IMR-90 (cell line): ENCODE data around the gene SLC26A8. TPM values are rescaled to one million over a fixed set of nuclear protein-coding genes. Genes with fewer than 3 reads are reported as not detected.

Experiments
- ATAC-seq: fragments of 200-7000 bp; cut with Tn5 transposase; 2 replicates; pipeline ENCODE4 v1.9.1; 2020; ENCODE audit warnings: low read depth, mild to moderate bottlenecking, moderate library complexity
- BruUV-seq: library from RNA; stranded (reverse); fragments of 400-500 nt; replicated peaks from 2 replicates; lab custom pipeline; 2021; lab: Mats Ljungman, UMichigan
- CTCF ChIA-PET: fragments of 300-600 bp; formaldehyde crosslinking; extraction: SDS; loops from one replicate; lab custom pipeline; 2021; ENCODE audit warnings: antibody characterized with exemption; lab: Yijun Ruan, JAX
- POLR2A ChIA-PET: fragments of 300-600 bp; sonication (Branson Sonifier 250); formaldehyde crosslinking; loops from one replicate; lab custom pipeline; 2022; ENCODE audit warnings: antibody characterized with exemption; ENCODE audit not compliant: unreplicated experiment; lab: Charles Lee
- DNase-seq: peaks from one replicate; pipeline ENCODE4 v3.0.0; 2013
- H2AFZ ChIP-seq: replicated peaks from 2 replicates; pipeline ENCODE3; 2013; ENCODE audit warnings: low read length, mild to moderate bottlenecking; ENCODE audit not compliant: poor library complexity
- H2AK5ac ChIP-seq: 2 replicates; pipeline ENCODE4 v1.6.1; 2013; ENCODE audit warnings: low read depth, low read length, inconsistent platforms
- H2AK9ac ChIP-seq: replicated peaks from 2 replicates; pipeline ENCODE3; 2013; ENCODE audit warnings: mild to moderate bottlenecking, low read depth, low read length, moderate library complexity; ENCODE audit not compliant: poor library complexity
- H2BK120ac ChIP-seq: 2 replicates; pipeline ENCODE4 v1.6.1; 2013; ENCODE audit warnings: low read depth, low read length, inconsistent platforms
- H2BK15ac ChIP-seq: 3 replicates; pipeline ENCODE4 v1.6.1; 2013; ENCODE audit warnings: low read depth, low read length, inconsistent platforms
- H2BK20ac ChIP-seq: 2 replicates; pipeline ENCODE4 v1.6.1; 2013; ENCODE audit warnings: low read depth, mild to moderate bottlenecking, inconsistent platforms, low read length, moderate library complexity
- H2BK5ac ChIP-seq: 2 replicates; pipeline ENCODE4 v1.6.1; 2013; ENCODE audit warnings: mild to moderate bottlenecking, low read depth, low read length, inconsistent platforms; ENCODE audit not compliant: poor library complexity, severe bottlenecking
- H3K14ac ChIP-seq: replicated peaks from 2 replicates; pipeline ENCODE4 v1.6.1; 2013; ENCODE audit warnings: low read depth, low read length, inconsistent platforms
- H3K18ac ChIP-seq: 2 replicates; pipeline ENCODE4 v1.6.1; 2013; ENCODE audit warnings: low read depth, low read length, control low read depth
- H3K23ac ChIP-seq: 2 replicates; pipeline ENCODE4 v1.6.1; 2013; ENCODE audit warnings: low read depth, low read length, inconsistent platforms
- H3K27ac ChIP-seq: 2 replicates; pipeline ENCODE4 v1.5.1; 2013; ENCODE audit warnings: mild to moderate bottlenecking, control low read depth, low read length; ENCODE audit not compliant: insufficient read depth
- H3K27me3 ChIP-seq: 2 replicates; pipeline ENCODE4 v1.6.1; 2013; ENCODE audit warnings: low read length; ENCODE audit not compliant: control insufficient read depth, insufficient read depth
- H3K36me3 ChIP-seq: 2 replicates; pipeline ENCODE4 v1.6.1; 2013; ENCODE audit warnings: low read length, mixed read lengths; ENCODE audit not compliant: control insufficient read depth, insufficient read depth
- H3K4ac ChIP-seq: 2 replicates; pipeline ENCODE4 v1.6.1; 2013; ENCODE audit warnings: low read depth, low read length, inconsistent platforms
- H3K4me1 ChIP-seq: 2 replicates; pipeline ENCODE4 v1.6.1; 2013; ENCODE audit warnings: low read length, mixed read lengths; ENCODE audit not compliant: control insufficient read depth, insufficient read depth
- H3K4me2 ChIP-seq: 2 replicates; pipeline ENCODE4 v1.6.1; 2013; ENCODE audit warnings: low read depth, mild to moderate bottlenecking, control low read depth, low read length, moderate library complexity
- H3K4me3 ChIP-seq: 2 replicates; pipeline ENCODE4 v1.5.1; 2013; ENCODE audit warnings: low read depth, mild to moderate bottlenecking, control low read depth, low read length, moderate library complexity; ENCODE audit not compliant: insufficient read depth
- H3K56ac ChIP-seq: 2 replicates; pipeline ENCODE4 v1.6.1; 2013; ENCODE audit warnings: low read length, inconsistent platforms; ENCODE audit not compliant: insufficient read depth; ENCODE audit errors: extremely low read depth
- H3K79me1 ChIP-seq, 2 experiments: 2 replicates each; pipeline ENCODE4 v1.6.1; 2013; ENCODE audit warnings: low read length in 2 of 2, inconsistent platforms in 1 of 2, low read depth in 1 of 2
- H3K9ac ChIP-seq: 2 replicates; pipeline ENCODE4 v1.6.1; 2013; ENCODE audit warnings: low read depth, low read length, control low read depth
- H3K9me1 ChIP-seq: 2 replicates; pipeline ENCODE4 v1.6.1; 2013; ENCODE audit warnings: low read length, inconsistent platforms; ENCODE audit not compliant: insufficient read depth
- H3K9me3 ChIP-seq: 2 replicates; pipeline ENCODE4 v1.6.1; 2013; ENCODE audit warnings: low read length; ENCODE audit not compliant: control insufficient read depth, insufficient read depth
- H4K20me1 ChIP-seq: 2 replicates; pipeline ENCODE4 v1.6.1; 2013; ENCODE audit warnings: low read length, inconsistent platforms; ENCODE audit not compliant: insufficient read depth
- H4K5ac ChIP-seq: 2 replicates; pipeline ENCODE4 v1.6.1; 2013; ENCODE audit warnings: mild to moderate bottlenecking, low read depth, low read length, control low read depth
- H4K8ac ChIP-seq, 2 experiments: 2 replicates each; pipeline ENCODE4 v1.6.1; 2013; ENCODE audit warnings: low read depth in 2 of 2, low read length in 2 of 2, control low read depth in 1 of 2, inconsistent platforms in 1 of 2
- H4K91ac ChIP-seq: 2 replicates; pipeline ENCODE4 v1.6.1; 2013; ENCODE audit warnings: low read depth, low read length, inconsistent platforms; ENCODE audit not compliant: insufficient read depth
- BHLHE40 ChIP-seq: fragments of 150-350 bp; IDR thresholded peaks from 2 replicates; pipeline ENCODE4 v1.6.1; 2016; ENCODE audit warnings: mild to moderate bottlenecking, low read depth, low read length
- CEBPB ChIP-seq: IDR thresholded peaks from 2 replicates; pipeline ENCODE4 v1.6.1; 2012; ENCODE audit warnings: low read depth, low read length, improper control_type of control experiment
- FOS ChIP-seq: fragments of 150-350 bp; IDR thresholded peaks from 2 replicates; pipeline ENCODE4 v1.6.1; 2016; ENCODE audit warnings: low read depth, low read length
- MAFK ChIP-seq: IDR thresholded peaks from 2 replicates; pipeline ENCODE4 v1.6.1; 2012; ENCODE audit warnings: low read depth, low read length, improper control_type of control experiment
- MAZ ChIP-seq: IDR thresholded peaks from 2 replicates; pipeline ENCODE4 v1.6.1; 2012; ENCODE audit warnings: low read depth, mild to moderate bottlenecking, low read length, improper control_type of control experiment, moderate library complexity, borderline replicate concordance
- MXI1 ChIP-seq: IDR thresholded peaks from 2 replicates; pipeline ENCODE4 v1.6.1; 2012; ENCODE audit warnings: low read depth, mild to moderate bottlenecking, low read length, moderate library complexity, borderline replicate concordance
- NFE2L2 ChIP-seq: fragments of 150-350 bp; IDR thresholded peaks from 2 replicates; pipeline ENCODE4 v1.6.1; 2016; ENCODE audit warnings: low read depth, mild to moderate bottlenecking, low read length
- POLR2A ChIP-seq: IDR thresholded peaks from 2 replicates; pipeline ENCODE4 v1.6.1; 2012; ENCODE audit warnings: mild to moderate bottlenecking, low read depth, low read length
- RCOR1 ChIP-seq: IDR thresholded peaks from 2 replicates; pipeline ENCODE4 v1.6.1; 2012; ENCODE audit warnings: mild to moderate bottlenecking, low read length, improper control_type of control experiment; ENCODE audit not compliant: insufficient replicate concordance
- SMC3 ChIP-seq: fragments of 150-350 bp; IDR thresholded peaks from 2 replicates; pipeline ENCODE4 v1.6.1; 2016; ENCODE audit warnings: low read depth, mild to moderate bottlenecking, antibody characterized with exemption, low read length, moderate library complexity
- WGBS, 2 experiments: methylation state at CpG; one replicate each; pipeline versions ENCODE4 v1.1.5 to v1.1.7; 2013; ENCODE audit warnings: missing lambda C conversion rate in 2 of 2; ENCODE audit not compliant: insufficient read length in 1 of 2; ENCODE audit errors: extremely low coverage in 2 of 2; 5-methylcytosine and 5-hydroxymethylcytosine counted together
- dilution Hi-C: fragments of 300-500 bp; cut with HindIII; formaldehyde crosslinking; loops from one replicate; pipeline ENCODE4 v1.14.3; 2018; ENCODE audit warnings: low sequenced_read_pairs; ENCODE audit not compliant: unreplicated experiment
- in situ Hi-C: fragments of 300-500 bp; cut with MboI; formaldehyde crosslinking; loops from 3 replicates; pipeline ENCODE4 v1.14.3; 2019; ENCODE audit warnings: low sequenced_read_pairs, inconsistent platforms, mixed read lengths
- intact Hi-C: fragments of 100-400 bp; cut with micrococcal nuclease; formaldehyde crosslinking; loops from 2 replicates; pipeline ENCODE4 v1.10.0; 2022
- polyA plus RNA-seq, 3 experiments: library from polyadenylated mRNA; depleted of rRNA; stranded (reverse); fragments of >200 nt; gene quantifications; 2 replicates each; pipeline ENCODE4 v1.2.3, GENCODE V29; 2012; ENCODE audit warnings: low replicate concordance in 1 of 3
- total RNA-seq: library from RNA; depleted of rRNA; stranded (reverse); fragments of >200 nt; gene quantifications from 2 replicates; pipeline ENCODE4 v1.2.3, GENCODE V29; 2012
- TF ChIP-seq, protein P1 (sequence below): fragments of 150-350 bp; IDR thresholded peaks from 2 replicates; pipeline ENCODE4 v1.6.1; 2016; ENCODE audit warnings: low read depth, mild to moderate bottlenecking, low read length, moderate library complexity, borderline replicate concordance

SLC26A8 gene
- total and polyA plus RNA-seq, 2 of the 4 experiments (the other 2 are of a cell fraction), result 0.07 TPM; not detected in 1

DNA sequence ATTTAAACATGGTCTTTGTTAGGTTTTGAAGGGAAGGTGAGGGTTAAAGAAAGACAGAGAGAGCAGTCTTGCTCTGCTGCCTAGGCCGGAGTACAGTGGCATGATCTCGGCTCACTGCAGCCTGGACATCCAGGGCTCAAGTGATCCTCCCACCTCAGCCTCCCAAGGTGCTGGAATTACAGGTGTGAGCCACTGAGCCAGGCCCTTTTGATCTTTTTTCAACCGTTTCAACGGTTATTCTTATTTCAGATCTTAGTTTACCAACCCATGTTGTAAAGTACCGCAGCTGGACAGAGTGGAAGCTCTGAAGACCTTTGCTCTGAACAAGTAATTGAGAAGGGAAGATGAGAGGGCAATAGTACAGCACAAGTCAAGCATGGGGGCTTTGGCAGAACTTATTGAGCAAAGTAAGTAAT, 102.3 kb downstream of the SLC26A8 start:
- Histone ChIP-seq H3K27ac (no peak overlapping the region), H3K4ac (no peak overlapping the region), H3K27me3 (no peaks in the 10 kb centered on the region), H4K5ac (no peak overlapping the region), H2BK120ac (no peak overlapping the region), H3K4me3 (no peak overlapping the region), H3K18ac (no peak overlapping the region), H3K14ac (no peak overlapping the region), H3K23ac (no peak overlapping the region), H2AK9ac (no peak overlapping the region), H3K4me2 (no peak overlapping the region), H2BK15ac (no peak overlapping the region), H3K4me1 (no peaks in the 10 kb centered on the region; the same call in 1 of the 2 replicates), H3K56ac (no peak overlapping the region), H3K36me3 (no peaks in the 10 kb centered on the region), H4K91ac (no peak overlapping the region), H3K9me1 (no peaks in the 10 kb centered on the region), H4K20me1 (no peaks in the 10 kb centered on the region; the same call in 1 of the 2 replicates), H2AK5ac (no peak overlapping the region), H2BK20ac (no peak overlapping the region), H4K8ac (no peak overlapping the region), H2BK5ac (no peak overlapping the region), H3K9ac (no peak overlapping the region), H3K9me3 (no peaks in the 10 kb centered on the region), H2AFZ (no peak overlapping the region), H3K79me1 (peaks cover 7 to 30% of the 10 kb centered on the region in 2 experiments; a peak in 2 of 4 replicates)
- CTCF ChIA-PET, result no interaction called here
- no CpG with 5 or more reads among the region's 5 CpGs for WGBS, 2 experiments
- no peak for DNase-seq
- ATAC-seq, result no peak
- intact Hi-C loops (no loop called here), in situ Hi-C loops (no loop called here), dilution Hi-C loops (no loop called here)
- TF ChIP-seq MAZ (no peak), MXI1 (no peak), BHLHE40 (no peak), MAFK (no peak), NFE2L2 (no peak), SMC3 (no peak), FOS (no peak), POLR2A (no peak), CEBPB (no peak), RCOR1 (no peak)
- TF ChIP-seq, protein P1, sequence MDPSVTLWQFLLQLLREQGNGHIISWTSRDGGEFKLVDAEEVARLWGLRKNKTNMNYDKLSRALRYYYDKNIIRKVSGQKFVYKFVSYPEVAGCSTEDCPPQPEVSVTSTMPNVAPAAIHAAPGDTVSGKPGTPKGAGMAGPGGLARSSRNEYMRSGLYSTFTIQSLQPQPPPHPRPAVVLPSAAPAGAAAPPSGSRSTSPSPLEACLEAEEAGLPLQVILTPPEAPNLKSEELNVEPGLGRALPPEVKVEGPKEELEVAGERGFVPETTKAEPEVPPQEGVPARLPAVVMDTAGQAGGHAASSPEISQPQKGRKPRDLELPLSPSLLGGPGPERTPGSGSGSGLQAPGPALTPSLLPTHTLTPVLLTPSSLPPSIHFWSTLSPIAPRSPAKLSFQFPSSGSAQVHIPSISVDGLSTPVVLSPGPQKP, result no peak
- POLR2A ChIA-PET, result no interaction called here
- BruUV-seq, result no TSS peak
